Adrenal gland (tissue), 12 donors: ENCODE results near the gene RTP2. TPM values are rescaled to one million over a fixed set of nuclear protein-coding genes. Genes with fewer than 3 reads are reported as not detected.
A peak's percentile ranks its signal among the peaks of the same experiment; 100 is the strongest.

Source experiments
- DNase-seq, 7 donors: peaks; one replicate each; pipeline ENCODE4 v3.0.0-alpha.2; 2019 to 2020
- H3K27ac ChIP-seq, 5 donors: fragments of 200-600 bp; sonication (generic) in 4 of 5; 1 replicate in 3 of 5; 2 replicates in 2 of 5; pipeline versions ENCODE4 v1.5.1 to v1.8.0; 2016 to 2020; ENCODE audit warnings: mild to moderate bottlenecking in 1 of 5
- H3K27me3 ChIP-seq: fragments of 200-600 bp; 2 replicates; pipeline ENCODE4 v1.8.0; 2021
- H3K36me3 ChIP-seq, 2 donors: fragments of 200-600 bp; replicated peaks in 1 of 2; 1 replicate in 1 of 2; 2 replicates in 1 of 2; pipeline versions ENCODE4 v1.5.1 to v1.8.0; 2018 to 2022
- H3K4me1 ChIP-seq, 2 donors: fragments of 200-600 bp; replicated peaks in 1 of 2; 1 replicate in 1 of 2; 2 replicates in 1 of 2; pipeline versions ENCODE4 v1.5.1 to v1.8.0; 2018 to 2021
- H3K4me3 ChIP-seq, 4 donors: fragments of 200-600 bp; sonication (generic) in 3 of 4; one replicate each; pipeline ENCODE4 v1.5.1; 2016 to 2018
- H3K9me3 ChIP-seq, 3 donors: fragments of 200-600 bp; sonication (generic) in 1 of 3; replicated peaks in 1 of 3; 1 replicate in 2 of 3; 2 replicates in 1 of 3; pipeline versions ENCODE4 v1.5.1 to v1.8.0; 2016 to 2021
- POLR2A ChIP-seq, 2 donors: fragments of 450-650 bp; IDR thresholded peaks; one replicate each; pipeline ENCODE4 v1.6.1; 2017; ENCODE audit warnings: antibody characterized with exemption in 2 of 2, mild to moderate bottlenecking in 2 of 2, moderate library complexity in 1 of 2
- WGBS, 4 donors: extraction: QIAGEN DNeasy Blood & Tissue Kit in 2 of 4; methylation state at CpG; one replicate each; pipeline versions ENCODE4 v1.1.5 to v1.1.7; 2013 to 2017; 5-methylcytosine and 5-hydroxymethylcytosine counted together
- intact Hi-C, 2 donors: fragments of 100-400 bp; cut with DNase I; formaldehyde crosslinking; loops; one replicate each; pipeline versions ENCODE4 v1.14.1 to v1.15.0; 2022 to 2023
- polyA plus RNA-seq, 3 donors: library from polyadenylated mRNA; stranded (reverse); fragments of 200-250 nt in 2 of 3; fragments of 350-450 nt in 1 of 3; fragmentation: Illumina TruSeq in 1 of 3; extraction: RNeasy Lipid Tissue Mini Kit (QIAGEN cat#74804) in 1 of 3; gene quantifications; one replicate each; pipeline ENCODE4 v1.2.3, GENCODE V29; 2013 to 2014
- total RNA-seq, 9 donors: library from RNA; depleted of rRNA in 4 of 9; stranded (reverse); fragments of >200 nt in 4 of 9; fragments of 120-200 nt in 1 of 9; fragmentation: NEBNext Ultra II Directional in 1 of 9; extraction: Animal tissue kit (Norgen Biotek cat#: 25700) in 1 of 9; gene quantifications; one replicate each; pipeline versions ENCODE4 v1.1.0 to v1.2.4, GENCODE V29; 2013 to 2023
- TF ChIP-seq, protein P1 (sequence below), 6 experiments: fragments of 450-650 bp in 4 of 6; fragments of 200-600 bp in 2 of 6; sonication (generic) in 1 of 6; IDR thresholded peaks; 1 replicate in 5 of 6; 2 replicates in 1 of 6; pipeline versions ENCODE4 v1.5.1 to v1.8.0; 2016 to 2021; ENCODE audit warnings: antibody characterized with exemption in 6 of 6, mild to moderate bottlenecking in 2 of 6, moderate library complexity in 1 of 6
- donor health status: healthy with polysubstance abuse.
- donor health status: Bipolar disorder and iron deficiency.
- donor health status: DM: yes; HTN: yes; CAD: no.
- donor health status: DM: no; HTN: no; CAD: no.
- donor health status: DM: no; HTN: no; CAD: no.
- donor health status: DM: yes; HTN: yes; CAD: no.

Gene RTP2
- total and polyA plus RNA-seq, 12 donors: 0.28 TPM; not detected in 11

DNA sequence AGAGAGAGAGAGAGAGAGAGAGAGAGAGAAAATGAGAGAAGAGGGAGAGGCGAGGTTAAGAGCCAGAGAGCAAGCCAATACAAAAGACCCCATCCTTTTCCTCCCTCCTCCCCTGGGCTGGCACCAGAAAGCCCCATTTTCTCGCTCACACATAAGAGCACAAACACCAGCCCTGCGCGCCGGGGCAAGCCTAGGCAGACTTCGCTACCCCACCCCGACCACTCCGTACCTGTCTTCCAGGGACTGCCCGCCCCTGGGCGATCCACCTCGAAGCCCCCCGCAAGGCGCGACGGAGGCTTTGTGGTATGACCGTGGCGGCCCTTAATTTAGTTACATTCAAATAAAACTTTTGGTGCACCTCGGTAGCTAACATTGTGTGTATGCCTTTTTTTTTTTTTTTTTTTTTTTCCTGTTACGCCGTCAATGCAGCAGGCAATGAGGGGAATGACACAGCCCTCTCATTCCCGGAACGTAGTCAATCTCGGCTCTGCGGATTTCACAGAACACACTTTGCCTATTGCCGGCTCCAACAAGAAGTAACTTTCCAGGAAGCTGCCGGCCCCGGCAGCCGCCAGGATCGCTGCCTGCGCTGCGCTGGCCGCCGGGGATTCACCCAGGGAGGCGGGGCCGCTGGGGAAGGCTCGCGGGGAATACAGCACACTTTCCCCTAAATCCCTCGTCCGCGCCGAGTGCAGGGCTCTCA lies 35.2 kb upstream of the RTP2 start:
- peaks cover 0 to 24% of the 10 kb centered on the region in 2 donors for H3K36me3 ChIP-seq
- no peaks in the 10 kb centered on the region for H3K9me3 ChIP-seq
- no peaks in the 10 kb centered on the region for H3K27me3 ChIP-seq
- peak overlapping the region in 3 of 4 donors; percentile 26 to 82 (median 29) for H3K4me3 ChIP-seq
- peak in 1 of 2 donors; percentile 71 for TF ChIP-seq POLR2A (IDR thresholded peaks at IDR 0.05)
- TF ChIP-seq, protein P1, sequence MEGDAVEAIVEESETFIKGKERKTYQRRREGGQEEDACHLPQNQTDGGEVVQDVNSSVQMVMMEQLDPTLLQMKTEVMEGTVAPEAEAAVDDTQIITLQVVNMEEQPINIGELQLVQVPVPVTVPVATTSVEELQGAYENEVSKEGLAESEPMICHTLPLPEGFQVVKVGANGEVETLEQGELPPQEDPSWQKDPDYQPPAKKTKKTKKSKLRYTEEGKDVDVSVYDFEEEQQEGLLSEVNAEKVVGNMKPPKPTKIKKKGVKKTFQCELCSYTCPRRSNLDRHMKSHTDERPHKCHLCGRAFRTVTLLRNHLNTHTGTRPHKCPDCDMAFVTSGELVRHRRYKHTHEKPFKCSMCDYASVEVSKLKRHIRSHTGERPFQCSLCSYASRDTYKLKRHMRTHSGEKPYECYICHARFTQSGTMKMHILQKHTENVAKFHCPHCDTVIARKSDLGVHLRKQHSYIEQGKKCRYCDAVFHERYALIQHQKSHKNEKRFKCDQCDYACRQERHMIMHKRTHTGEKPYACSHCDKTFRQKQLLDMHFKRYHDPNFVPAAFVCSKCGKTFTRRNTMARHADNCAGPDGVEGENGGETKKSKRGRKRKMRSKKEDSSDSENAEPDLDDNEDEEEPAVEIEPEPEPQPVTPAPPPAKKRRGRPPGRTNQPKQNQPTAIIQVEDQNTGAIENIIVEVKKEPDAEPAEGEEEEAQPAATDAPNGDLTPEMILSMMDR (IDR thresholded peaks at IDR 0.05): peak in 3 of 6 experiments; percentile 14 to 33 (median 15)
- peak overlapping the region; percentile 98 to 100 (median 99) for H3K27ac ChIP-seq
- intact Hi-C loops: loop anchor here in 1 of 2 donors (10.0 kb wide), 1 partner anchor 1407 kb away; no protein-coding TSS in a partner anchor
- 0 to 2% (median 1%) methylated on average over 27 to 41 of the region's 41 CpGs for WGBS, 4 donors
- peak; percentile 79 to 88 (median 84) for DNase-seq
- peaks cover 40 to 41% of the 10 kb centered on the region in 2 donors for H3K4me1 ChIP-seq

DNA sequence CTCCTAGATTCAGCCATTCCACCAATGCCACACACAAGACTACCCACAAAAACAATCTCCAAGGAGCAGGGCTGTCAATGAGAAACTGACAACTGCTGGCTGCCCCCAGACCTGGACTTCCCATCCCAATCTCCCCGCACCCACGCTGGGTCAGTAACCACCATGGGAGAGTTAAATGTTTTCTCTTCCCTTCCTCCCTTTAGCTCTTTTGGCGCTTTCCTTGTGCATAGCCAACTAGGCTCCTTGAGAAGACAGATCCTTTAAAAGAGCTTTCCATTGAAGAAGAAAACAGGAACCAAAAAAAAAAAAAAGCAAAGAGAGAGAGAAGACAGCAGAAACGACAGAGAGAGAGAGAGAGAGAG lies 34.6 kb upstream of the RTP2 start:
- TF ChIP-seq, protein P1 (IDR thresholded peaks at IDR 0.05): no peak
- no peak for TF ChIP-seq POLR2A (IDR thresholded peaks at IDR 0.05)
- Histone ChIP-seq H3K36me3 (peaks cover 0 to 30% of the 10 kb centered on the region in 2 donors), H3K27ac (peak overlapping the region in 4 of 5 donors; percentile 98 to 100 (median 99)), H3K4me3 (peak overlapping the region in 2 of 4 donors; percentile 29 to 82), H3K9me3 (no peaks in the 10 kb centered on the region), H3K4me1 (peaks cover 36 to 37% of the 10 kb centered on the region in 2 donors), H3K27me3 (no peaks in the 10 kb centered on the region)
- WGBS, 4 donors: 39 to 48% (median 43%) methylated on average over 4 of the region's 4 CpGs
- intact Hi-C loops: loop anchor here in 1 of 2 donors (10.0 kb wide), 1 partner anchor 1408 kb away; no protein-coding TSS in a partner anchor
- peak in 1 of 7 donors; percentile 43 for DNase-seq

DNA sequence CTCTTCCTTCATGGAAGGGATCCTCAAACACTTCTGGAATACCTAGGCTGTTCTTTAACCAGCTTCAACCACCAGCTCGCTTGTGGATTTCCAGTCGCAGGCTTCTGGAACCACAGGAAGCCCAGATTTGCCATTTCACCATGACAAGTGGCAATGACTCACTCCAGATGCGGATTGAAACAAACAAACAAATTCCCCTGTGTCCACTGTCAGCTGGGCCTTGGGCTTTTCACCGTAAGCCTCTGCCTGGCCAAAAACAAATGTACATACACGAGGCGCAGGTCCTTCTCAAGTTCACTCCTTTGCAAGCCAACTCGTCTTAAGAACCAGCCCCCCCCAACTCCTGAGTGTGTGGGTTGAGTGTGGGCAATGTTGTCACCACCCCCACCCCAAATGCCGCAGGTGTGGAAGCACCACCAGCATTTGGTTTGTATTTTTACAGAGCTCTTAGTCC lies 34.1 kb upstream of the RTP2 start:
- Histone ChIP-seq H3K4me1 (peaks cover 36 to 37% of the 10 kb centered on the region in 2 donors), H3K9me3 (no peaks in the 10 kb centered on the region), H3K27ac (peak overlapping the region; percentile 40 to 100 (median 99)), H3K36me3 (peaks cover 0 to 35% of the 10 kb centered on the region in 2 donors), H3K4me3 (peak overlapping the region in 1 of 4 donors; percentile 82), H3K27me3 (no peaks in the 10 kb centered on the region)
- intact Hi-C loops: loop anchor here in 1 of 2 donors (10.0 kb wide), 1 partner anchor 1408 kb away; no protein-coding TSS in a partner anchor
- DNase-seq: peak; percentile 43 to 81 (median 72)
- TF ChIP-seq, protein P1 (IDR thresholded peaks at IDR 0.05): no peak
- TF ChIP-seq POLR2A (IDR thresholded peaks at IDR 0.05): peak; percentile 5 to 62
- WGBS, 4 donors: 47 to 71% (median 51%) methylated on average over 8 of the region's 8 CpGs

DNA sequence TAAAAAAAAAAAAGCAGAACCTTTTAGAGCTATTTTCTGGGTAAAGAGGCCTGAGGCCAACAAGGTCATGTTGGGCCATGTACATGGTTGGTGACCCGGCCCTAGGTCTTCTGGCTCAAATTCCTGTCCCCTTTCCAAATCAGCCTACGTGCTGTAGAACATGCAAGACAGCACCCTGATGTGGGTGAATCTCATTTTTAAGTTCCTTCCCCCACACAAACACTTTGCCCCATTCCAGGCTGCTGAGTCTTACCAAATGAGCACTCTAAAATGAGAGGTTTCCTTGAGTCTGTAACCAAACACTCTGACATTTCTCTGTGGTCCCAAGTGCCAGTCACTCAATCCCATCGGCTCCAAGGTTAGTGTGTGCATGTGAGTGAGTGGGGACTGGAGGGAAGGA lies 33.5 kb upstream of the RTP2 start:
- H3K27ac ChIP-seq: peak overlapping the region; percentile 40 to 100 (median 99)
- 28 to 39% (median 35%) methylated on average over 3 of the region's 3 CpGs for WGBS, 4 donors
- H3K4me3 ChIP-seq: peak overlapping the region in 1 of 4 donors; percentile 82
- H3K9me3 ChIP-seq: no peaks in the 10 kb centered on the region
- intact Hi-C loops: loop anchor here in 1 of 2 donors (10.0 kb wide), 1 partner anchor 1409 kb away; no protein-coding TSS in a partner anchor
- H3K36me3 ChIP-seq: peaks cover 0 to 41% of the 10 kb centered on the region in 2 donors
- H3K4me1 ChIP-seq: peaks cover 35 to 37% of the 10 kb centered on the region in 2 donors
- no peaks in the 10 kb centered on the region for H3K27me3 ChIP-seq
- peak in 3 of 7 donors; percentile 32 to 73 (median 53) for DNase-seq
- TF ChIP-seq POLR2A (IDR thresholded peaks at IDR 0.05): no peak
- TF ChIP-seq, protein P1 (IDR thresholded peaks at IDR 0.05): no peak
